Measurements from ENCODE around the gene CTNNBL1. TPM values are rescaled to one million over a fixed set of nuclear protein-coding genes. Genes with fewer than 3 reads are reported as not detected.
A peak's percentile ranks its signal among the peaks of the same experiment; 100 is the strongest.

CTNNBL1 gene
- total and polyA plus RNA-seq, 7 experiments from 2014 or later, result 41.7 to 93.4 (median 56.4) TPM

- peaks cover 6 to 56% (median 40%) of the 10 kb centered on the region in 5 donors for H3K36me3 Mint-ChIP-seq
- CTCF ChIA-PET, result no interaction called here
Measured at GRCh38 chr20:37764333-37764935, 70.6 kb downstream of the CTNNBL1 start.

DNA sequence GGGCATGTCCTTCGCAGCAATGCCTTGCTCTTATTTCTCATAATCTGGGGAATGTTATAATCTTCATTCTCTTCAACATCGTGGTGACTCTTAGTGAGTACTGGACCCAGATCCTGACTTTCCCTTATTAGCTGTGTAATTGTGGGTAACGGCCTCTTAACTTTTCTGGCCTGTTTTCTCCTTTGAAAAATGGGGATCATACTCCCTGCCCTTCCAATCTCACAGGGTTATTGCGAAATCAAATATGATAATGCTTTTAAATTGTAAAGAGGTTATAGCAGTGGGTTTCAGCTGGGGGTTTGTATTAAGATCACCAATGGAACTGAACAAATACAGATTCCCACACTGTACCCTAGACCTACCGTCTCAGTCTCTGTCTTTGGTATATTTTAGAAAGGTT, 77.1 kb downstream of the CTNNBL1 start:
- H3K27me3 ChIP-seq (ENCODE audit: control insufficient read depth in 2 of 2, insufficient read depth in 2 of 2, low read length in 2 of 2), result no peaks in the 10 kb centered on the region
- DNase-seq, result no peak
- H3K4me3 ChIP-seq (ENCODE audit: low read length), result no peak overlapping the region
- Mint-ChIP-seq H3K9me3 (no peaks in the 10 kb centered on the region), H3K27ac (no peak overlapping the region), H3K27me3 (no peaks in the 10 kb centered on the region), H3K4me1 (peaks cover 0 to 6% (median 0%) of the 10 kb centered on the region in 7 donors), H3K4me3 (no peak overlapping the region), H3K36me3 (peaks cover 11 to 62% (median 52%) of the 10 kb centered on the region in 5 donors)
- POLR2A ChIA-PET, result no interaction called here
- no peak overlapping the region for H3K27ac ChIP-seq (ENCODE audit: low read depth, low read length)
- H3K36me3 ChIP-seq (ENCODE audit: control insufficient read depth in 2 of 3, insufficient read depth in 3 of 3, low read length in 3 of 3), result peaks cover 0 to 43% (median 0%) of the 10 kb centered on the region in 3 experiments
- ATAC-seq, result no peak
- intact Hi-C loops (cut with micrococcal nuclease), result no loop called here
- CTCF ChIA-PET, result no interaction called here
- H3K4me1 ChIP-seq (ENCODE audit: control insufficient read depth in 2 of 2, insufficient read depth in 2 of 2, low read length in 2 of 2), result no peaks in the 10 kb centered on the region
- H3K9me3 ChIP-seq (ENCODE audit: control insufficient read depth in 2 of 3, low read length in 3 of 3), result no peaks in the 10 kb centered on the region

More at GRCh38 chr20:37764333-37764935, 70.6 kb downstream of the CTNNBL1 start:
- DNase-seq (no peak), ATAC-seq (no peak)
- Mint-ChIP-seq H3K9me3 (no peaks in the 10 kb centered on the region), H3K4me3 (no peak overlapping the region), H3K27me3 (no peaks in the 10 kb centered on the region), H3K27ac (no peak overlapping the region), H3K4me1 (peaks cover 0 to 11% (median 0%) of the 10 kb centered on the region in 7 donors)
- H3K4me3 ChIP-seq (ENCODE audit: low read length), result no peak overlapping the region
- H3K27me3 ChIP-seq (ENCODE audit: control insufficient read depth in 2 of 2, insufficient read depth in 2 of 2, low read length in 2 of 2), result no peaks in the 10 kb centered on the region
- H3K36me3 ChIP-seq (ENCODE audit: control insufficient read depth in 2 of 3, insufficient read depth in 3 of 3, low read length in 3 of 3), result peaks cover 0 to 70% (median 0%) of the 10 kb centered on the region in 3 experiments
- POLR2A ChIA-PET, result no interaction called here
- intact Hi-C loops (cut with micrococcal nuclease), result no loop called here
- no peaks in the 10 kb centered on the region for H3K9me3 ChIP-seq (ENCODE audit: control insufficient read depth in 2 of 3, low read length in 3 of 3)
- no peak overlapping the region for H3K27ac ChIP-seq (ENCODE audit: low read depth, low read length)
- no peaks in the 10 kb centered on the region for H3K4me1 ChIP-seq (ENCODE audit: control insufficient read depth in 2 of 2, insufficient read depth in 2 of 2, low read length in 2 of 2)

DNA sequence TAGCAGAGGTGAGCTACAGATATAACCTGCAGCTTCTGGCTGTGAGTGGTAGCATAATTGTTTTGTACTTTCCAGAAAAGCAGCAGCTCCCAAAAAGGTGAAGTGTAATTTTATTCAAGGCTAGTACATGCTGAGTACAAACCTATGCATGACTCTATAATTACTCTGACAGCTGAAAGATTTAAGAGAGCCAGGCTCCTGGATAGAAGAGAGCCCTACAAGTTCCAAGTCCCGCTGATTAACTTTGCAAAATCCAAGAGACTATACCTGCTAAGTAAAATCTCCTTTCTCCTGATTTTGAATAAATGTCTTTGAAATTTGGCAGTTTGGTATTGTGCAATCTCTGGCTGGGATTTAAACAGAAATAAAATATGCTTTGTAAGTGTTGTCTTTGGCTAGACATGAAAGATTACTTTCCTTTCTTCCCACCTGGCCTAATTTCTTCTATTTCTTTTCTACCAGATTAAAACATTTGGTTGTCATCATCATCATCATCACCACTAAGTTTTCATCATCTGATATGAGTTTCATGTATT, 79.5 kb downstream of the CTNNBL1 start:
- no peaks in the 10 kb centered on the region for H3K9me3 ChIP-seq (ENCODE audit: control insufficient read depth in 2 of 3, low read length in 3 of 3)
- POLR2A ChIA-PET, result no interaction called here
- Mint-ChIP-seq H3K9me3 (no peaks in the 10 kb centered on the region), H3K4me3 (no peak overlapping the region), H3K27ac (peak overlapping the region in 1 of 9 donors; percentile 9), H3K4me1 (peaks cover 0 to 8% (median 0%) of the 10 kb centered on the region in 7 donors), H3K27me3 (no peaks in the 10 kb centered on the region), H3K36me3 (peaks cover 13 to 64% (median 43%) of the 10 kb centered on the region in 5 donors)
- H3K27me3 ChIP-seq (ENCODE audit: control insufficient read depth in 2 of 2, insufficient read depth in 2 of 2, low read length in 2 of 2), result no peaks in the 10 kb centered on the region
- intact Hi-C loops (cut with micrococcal nuclease), result no loop called here
- DNase-seq (no peak), ATAC-seq (no peak)
- H3K4me1 ChIP-seq (ENCODE audit: control insufficient read depth in 2 of 2, insufficient read depth in 2 of 2, low read length in 2 of 2), result no peaks in the 10 kb centered on the region
- peaks cover 0 to 34% (median 0%) of the 10 kb centered on the region in 3 experiments for H3K36me3 ChIP-seq (ENCODE audit: control insufficient read depth in 2 of 3, insufficient read depth in 3 of 3, low read length in 3 of 3)
- H3K4me3 ChIP-seq (ENCODE audit: low read length), result no peak overlapping the region
- H3K27ac ChIP-seq (ENCODE audit: low read depth, low read length), result no peak overlapping the region
- CTCF ChIA-PET, result interaction anchor here (0.6 kb wide), 1 partner anchor 1188 kb away, joined by 3 read pairs; no protein-coding TSS in a partner anchor

GRCh38 chr20:37774156-37774555, 80.3 kb downstream of the CTNNBL1 start:
- H3K36me3 Mint-ChIP-seq, result peaks cover 13 to 70% (median 49%) of the 10 kb centered on the region in 5 donors
- Histone ChIP-seq H3K4me1 (ENCODE audit: control insufficient read depth in 2 of 2, insufficient read depth in 2 of 2, low read length in 2 of 2) (no peaks in the 10 kb centered on the region), H3K27ac (ENCODE audit: low read depth, low read length) (no peak overlapping the region), H3K4me3 (ENCODE audit: low read length) (no peak overlapping the region), H3K27me3 (ENCODE audit: control insufficient read depth in 2 of 2, insufficient read depth in 2 of 2, low read length in 2 of 2) (no peaks in the 10 kb centered on the region), H3K36me3 (ENCODE audit: control insufficient read depth in 2 of 3, insufficient read depth in 3 of 3, low read length in 3 of 3) (peaks cover 0 to 37% (median 0%) of the 10 kb centered on the region in 3 experiments), H3K9me3 (ENCODE audit: control insufficient read depth in 2 of 3, low read length in 3 of 3) (no peaks in the 10 kb centered on the region)
- DNase-seq (no peak), ATAC-seq (no peak)
- no peak overlapping the region for H3K4me3 Mint-ChIP-seq
- no peaks in the 10 kb centered on the region for H3K9me3 Mint-ChIP-seq
- no peaks in the 10 kb centered on the region for H3K27me3 Mint-ChIP-seq
- peaks cover 0 to 8% (median 0%) of the 10 kb centered on the region in 7 donors for H3K4me1 Mint-ChIP-seq
- no peak overlapping the region for H3K27ac Mint-ChIP-seq
- CTCF ChIA-PET, result no interaction called here
- POLR2A ChIA-PET, result no interaction called here
- intact Hi-C loops (cut with micrococcal nuclease), result no loop called here

GRCh38 chr20:37775200-37775599, 81.4 kb downstream of the CTNNBL1 start:
- ATAC-seq (no peak), DNase-seq (no peak)
- H3K9me3 Mint-ChIP-seq, result no peaks in the 10 kb centered on the region
- ChIA-PET CTCF (no interaction called here), POLR2A (no interaction called here)
- intact Hi-C loops (cut with micrococcal nuclease), result no loop called here
- H3K27ac ChIP-seq (ENCODE audit: low read depth, low read length), result no peak overlapping the region
- peaks cover 19 to 70% (median 48%) of the 10 kb centered on the region in 5 donors for H3K36me3 Mint-ChIP-seq
- H3K9me3 ChIP-seq (ENCODE audit: control insufficient read depth in 2 of 3, low read length in 3 of 3), result no peaks in the 10 kb centered on the region
- no peaks in the 10 kb centered on the region for H3K27me3 Mint-ChIP-seq
- H3K4me3 ChIP-seq (ENCODE audit: low read length), result no peak overlapping the region
- peaks cover 0 to 33% (median 0%) of the 10 kb centered on the region in 3 experiments for H3K36me3 ChIP-seq (ENCODE audit: control insufficient read depth in 2 of 3, insufficient read depth in 3 of 3, low read length in 3 of 3)
- no peaks in the 10 kb centered on the region for H3K4me1 ChIP-seq (ENCODE audit: control insufficient read depth in 2 of 2, insufficient read depth in 2 of 2, low read length in 2 of 2)
- H3K27ac Mint-ChIP-seq, result no peak overlapping the region
- H3K4me1 Mint-ChIP-seq, result peaks cover 0 to 8% (median 0%) of the 10 kb centered on the region in 7 donors
- H3K27me3 ChIP-seq (ENCODE audit: control insufficient read depth in 2 of 2, insufficient read depth in 2 of 2, low read length in 2 of 2), result no peaks in the 10 kb centered on the region
- no peak overlapping the region for H3K4me3 Mint-ChIP-seq

DNA sequence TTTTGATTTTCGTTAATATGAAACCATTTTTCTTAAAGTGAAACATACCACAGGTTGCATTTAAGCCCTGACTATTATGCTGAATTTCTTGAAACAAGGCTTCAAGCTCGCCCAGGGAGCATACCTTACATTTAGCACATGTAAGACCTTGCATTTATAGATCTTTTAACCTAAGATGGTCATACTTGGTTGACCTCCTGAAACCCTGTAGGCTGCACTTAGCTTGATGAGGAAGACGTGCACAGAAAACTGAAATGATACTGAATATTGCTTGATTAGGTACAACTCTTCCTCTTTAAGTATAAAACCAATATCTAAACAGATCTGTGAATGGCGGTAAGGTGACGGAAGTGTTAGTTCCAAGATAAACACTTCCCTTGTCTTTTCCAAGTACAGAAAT, 82.2 kb downstream of the CTNNBL1 start:
- Mint-ChIP-seq H3K4me3 (no peak overlapping the region), H3K9me3 (no peaks in the 10 kb centered on the region), H3K27ac (no peak overlapping the region), H3K36me3 (peaks cover 17 to 63% (median 41%) of the 10 kb centered on the region in 5 donors), H3K4me1 (peaks cover 0 to 8% (median 0%) of the 10 kb centered on the region in 7 donors), H3K27me3 (no peaks in the 10 kb centered on the region)
- ATAC-seq, result no peak
- Histone ChIP-seq H3K27me3 (ENCODE audit: control insufficient read depth in 2 of 2, insufficient read depth in 2 of 2, low read length in 2 of 2) (no peaks in the 10 kb centered on the region), H3K36me3 (ENCODE audit: control insufficient read depth in 2 of 3, insufficient read depth in 3 of 3, low read length in 3 of 3) (peaks cover 0 to 36% (median 0%) of the 10 kb centered on the region in 3 experiments), H3K9me3 (ENCODE audit: control insufficient read depth in 2 of 3, low read length in 3 of 3) (no peaks in the 10 kb centered on the region), H3K4me3 (ENCODE audit: low read length) (no peak overlapping the region), H3K4me1 (ENCODE audit: control insufficient read depth in 2 of 2, insufficient read depth in 2 of 2, low read length in 2 of 2) (no peaks in the 10 kb centered on the region), H3K27ac (ENCODE audit: low read depth, low read length) (no peak overlapping the region)
- intact Hi-C loops (cut with micrococcal nuclease), result no loop called here
- no peak for DNase-seq
- ChIA-PET POLR2A (no interaction called here), CTCF (no interaction called here)

- ChIA-PET CTCF (no interaction called here), POLR2A (no interaction called here)
- Mint-ChIP-seq H3K4me3 (no peak overlapping the region), H3K27me3 (no peaks in the 10 kb centered on the region), H3K36me3 (peaks cover 18 to 62% (median 37%) of the 10 kb centered on the region in 5 donors), H3K9me3 (no peaks in the 10 kb centered on the region), H3K4me1 (peaks cover 0 to 8% (median 0%) of the 10 kb centered on the region in 7 donors), H3K27ac (no peak overlapping the region)
- Histone ChIP-seq H3K9me3 (ENCODE audit: control insufficient read depth in 2 of 3, low read length in 3 of 3) (no peaks in the 10 kb centered on the region), H3K4me1 (ENCODE audit: control insufficient read depth in 2 of 2, insufficient read depth in 2 of 2, low read length in 2 of 2) (no peaks in the 10 kb centered on the region), H3K36me3 (ENCODE audit: control insufficient read depth in 2 of 3, insufficient read depth in 3 of 3, low read length in 3 of 3) (peaks cover 0 to 40% (median 0%) of the 10 kb centered on the region in 3 experiments), H3K27ac (ENCODE audit: low read depth, low read length) (no peak overlapping the region), H3K4me3 (ENCODE audit: low read length) (no peak overlapping the region), H3K27me3 (ENCODE audit: control insufficient read depth in 2 of 2, insufficient read depth in 2 of 2, low read length in 2 of 2) (no peaks in the 10 kb centered on the region)
- intact Hi-C loops (cut with micrococcal nuclease), result no loop called here
- ATAC-seq, result no peak
- DNase-seq, result no peak
Measured at GRCh38 chr20:37776526-37776925, 82.7 kb downstream of the CTNNBL1 start.

Data from naive thymus-derived CD4-positive, alpha-beta T cell (primary cell).